ENCODE results near the gene RALGAPA2.

DNA sequence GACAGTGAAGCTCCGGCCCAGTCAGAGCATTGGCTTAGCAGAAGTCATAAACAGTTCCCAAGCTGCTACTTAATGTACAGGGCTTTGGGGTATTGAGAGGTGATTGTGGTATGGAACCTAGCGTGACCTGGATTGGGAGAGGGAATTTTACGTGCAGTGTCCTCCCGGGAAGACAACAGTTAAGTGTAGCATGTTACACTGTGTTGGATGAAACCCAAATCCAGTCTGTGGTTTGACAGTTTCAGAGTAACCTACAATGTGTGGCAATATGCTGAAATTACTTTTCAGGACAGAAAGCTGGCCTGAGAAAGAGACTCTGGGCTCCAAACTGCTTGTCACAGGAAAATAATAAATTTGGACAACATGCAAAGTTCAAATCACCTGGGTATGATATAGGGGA, 28.1 kb upstream of the RALGAPA2 start:
- TF ChIP-seq, protein P1, sequence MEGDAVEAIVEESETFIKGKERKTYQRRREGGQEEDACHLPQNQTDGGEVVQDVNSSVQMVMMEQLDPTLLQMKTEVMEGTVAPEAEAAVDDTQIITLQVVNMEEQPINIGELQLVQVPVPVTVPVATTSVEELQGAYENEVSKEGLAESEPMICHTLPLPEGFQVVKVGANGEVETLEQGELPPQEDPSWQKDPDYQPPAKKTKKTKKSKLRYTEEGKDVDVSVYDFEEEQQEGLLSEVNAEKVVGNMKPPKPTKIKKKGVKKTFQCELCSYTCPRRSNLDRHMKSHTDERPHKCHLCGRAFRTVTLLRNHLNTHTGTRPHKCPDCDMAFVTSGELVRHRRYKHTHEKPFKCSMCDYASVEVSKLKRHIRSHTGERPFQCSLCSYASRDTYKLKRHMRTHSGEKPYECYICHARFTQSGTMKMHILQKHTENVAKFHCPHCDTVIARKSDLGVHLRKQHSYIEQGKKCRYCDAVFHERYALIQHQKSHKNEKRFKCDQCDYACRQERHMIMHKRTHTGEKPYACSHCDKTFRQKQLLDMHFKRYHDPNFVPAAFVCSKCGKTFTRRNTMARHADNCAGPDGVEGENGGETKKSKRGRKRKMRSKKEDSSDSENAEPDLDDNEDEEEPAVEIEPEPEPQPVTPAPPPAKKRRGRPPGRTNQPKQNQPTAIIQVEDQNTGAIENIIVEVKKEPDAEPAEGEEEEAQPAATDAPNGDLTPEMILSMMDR (IDR thresholded peaks at IDR 0.05; ENCODE audit: low read depth, low read length): no peak
- no peak for TF ChIP-seq EZH2phosphoT487 (IDR thresholded peaks at IDR 0.05; ENCODE audit: low read depth)

Data from OCI-LY3 (cell line).